GM19455 (cell line): ENCODE results near the gene OR2AP1.
"Not testable (repeated sequence)": the region's sequence is repeated elsewhere in the genome, so short reads cannot be mapped to it uniquely, and the experiment has no call there.

Experiments
- ATAC-seq: cut with Tn5 transposase; IDR thresholded peaks from one replicate; pipeline ENCODE4 v1.9.1; 2021; ENCODE audit not compliant: unreplicated experiment

The OR2AP1 gene

DNA sequence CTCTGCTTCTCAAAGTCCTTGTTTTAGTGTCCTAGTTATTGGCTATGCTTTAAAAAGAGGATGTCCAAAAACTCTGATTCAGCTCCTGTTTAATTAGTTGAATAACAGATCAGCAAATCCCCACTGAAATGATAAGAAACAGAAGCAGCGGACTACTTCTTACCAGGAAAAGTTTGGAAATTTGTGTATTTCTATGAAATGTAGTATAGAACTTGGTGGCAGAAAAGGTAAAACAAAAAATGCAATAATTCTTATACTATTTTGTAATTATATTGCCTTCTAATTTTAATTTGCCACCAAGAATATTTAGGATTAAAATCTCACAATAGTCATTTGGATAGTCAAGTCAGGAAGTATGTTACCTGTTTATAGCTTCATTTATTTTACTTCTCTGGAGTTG, at the start of gene OR2AP1:
TSS of gene OR2AP1 (plus strand) at position 301 of the 400 bp plus-strand sequence. CDS start 1,947 bp downstream, outside the sequence.
- no peak for ATAC-seq

DNA sequence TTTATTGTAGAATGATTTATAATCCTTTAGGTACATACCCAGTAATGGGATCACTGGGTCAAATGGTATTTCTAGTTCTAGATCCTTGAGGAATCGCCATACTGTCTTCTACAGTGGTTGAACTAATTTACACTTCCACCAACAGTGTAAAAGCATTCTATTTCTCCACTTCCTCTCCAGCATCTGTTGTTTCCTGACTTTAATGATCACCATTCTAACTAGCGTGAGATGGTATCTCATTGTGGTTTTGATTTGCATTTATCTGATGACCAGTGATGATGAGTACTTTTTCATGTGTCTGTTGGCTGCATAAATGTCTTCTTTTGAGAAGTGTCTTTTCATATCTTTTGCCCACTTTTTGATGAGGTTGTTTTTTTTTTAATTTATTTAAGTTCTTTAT, 24.0 kb upstream of the OR2AP1 start:
- not testable (repeated sequence) for ATAC-seq

DNA sequence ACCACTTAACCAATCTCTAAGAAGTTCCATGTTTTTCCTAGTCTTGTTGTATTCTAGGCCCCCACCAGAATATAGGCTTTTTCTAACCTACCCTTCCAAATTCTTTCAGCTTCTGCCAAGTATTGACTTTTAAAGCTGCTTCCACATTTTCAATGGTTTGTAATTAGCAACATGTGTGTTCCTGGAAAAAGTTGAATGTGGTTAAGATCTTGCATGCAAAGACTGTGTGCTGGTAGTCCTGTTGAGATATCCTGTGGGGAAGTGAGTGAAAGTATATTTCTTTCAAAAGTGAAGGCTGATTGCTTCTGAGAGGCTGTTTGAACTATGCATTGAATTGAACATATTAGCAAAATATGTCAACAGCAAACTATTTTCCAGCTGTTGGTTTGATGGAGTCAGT, 23.5 kb upstream of the OR2AP1 start:
- ATAC-seq = no peak

DNA sequence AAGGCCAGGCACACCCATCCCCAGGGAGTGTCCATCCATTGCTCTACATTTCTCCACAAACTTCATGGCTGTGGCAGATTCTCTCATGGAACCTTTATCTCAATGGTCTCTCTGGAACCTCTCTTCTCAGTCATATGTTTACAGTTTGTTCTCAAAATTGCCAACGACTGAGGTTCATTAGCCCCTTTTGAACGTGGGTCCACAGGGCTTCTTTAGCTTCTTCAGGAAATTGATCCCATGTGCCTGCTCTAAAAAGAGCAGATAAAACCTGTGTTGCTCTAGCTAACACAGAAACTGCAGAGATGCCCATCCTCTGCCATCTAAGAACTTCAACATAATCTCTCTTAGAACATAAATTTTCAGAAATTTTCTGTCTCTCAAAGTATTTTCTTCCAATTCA, 23.0 kb upstream of the OR2AP1 start, which contains the start of gene OR6C4:
TSS of gene OR6C4 (plus strand) at position 301 of the 400 bp plus-strand sequence. CDS start 1,625 bp downstream, outside the sequence.
- no peak for ATAC-seq

DNA sequence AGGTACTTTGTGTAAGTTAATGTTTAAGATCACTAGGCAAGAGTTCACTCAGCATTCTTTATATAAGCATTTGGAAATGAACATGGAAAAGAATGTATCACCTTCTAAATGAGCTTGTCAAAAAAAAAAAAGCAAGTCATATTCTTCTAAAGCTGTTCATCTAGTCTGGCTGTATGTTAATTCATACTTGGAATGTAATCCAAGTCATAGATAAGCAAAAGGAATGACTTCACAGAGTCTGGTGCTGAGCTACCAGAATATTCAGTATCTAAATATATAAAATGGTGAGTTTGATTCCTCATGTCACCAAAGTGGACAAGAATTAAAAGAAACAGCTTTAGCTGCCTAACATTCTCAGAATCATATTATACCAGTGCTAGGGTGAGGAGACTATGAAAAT, 18.0 kb upstream of the OR2AP1 start:
- no peak for ATAC-seq

DNA sequence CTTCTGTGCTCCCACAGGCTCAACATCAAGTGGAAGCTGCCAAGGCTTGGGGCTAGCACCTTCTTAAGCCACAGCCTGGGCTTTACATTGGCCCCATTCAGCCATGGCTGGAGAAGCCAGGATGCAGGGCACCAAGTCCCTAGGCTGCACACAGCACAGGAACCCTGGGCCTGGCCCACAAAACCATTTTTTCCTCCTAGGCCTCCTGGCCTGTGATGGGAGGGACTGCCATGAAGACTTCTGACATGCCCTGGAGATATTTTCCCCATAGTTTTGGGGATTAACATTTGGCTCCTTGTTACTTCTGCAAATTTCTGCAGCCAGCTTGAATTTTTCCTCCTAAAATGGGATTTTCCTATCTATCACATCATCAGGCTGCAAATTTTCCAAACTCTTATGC, 2.2 kb upstream of the OR2AP1 start:
- ATAC-seq = not testable (repeated sequence)

DNA sequence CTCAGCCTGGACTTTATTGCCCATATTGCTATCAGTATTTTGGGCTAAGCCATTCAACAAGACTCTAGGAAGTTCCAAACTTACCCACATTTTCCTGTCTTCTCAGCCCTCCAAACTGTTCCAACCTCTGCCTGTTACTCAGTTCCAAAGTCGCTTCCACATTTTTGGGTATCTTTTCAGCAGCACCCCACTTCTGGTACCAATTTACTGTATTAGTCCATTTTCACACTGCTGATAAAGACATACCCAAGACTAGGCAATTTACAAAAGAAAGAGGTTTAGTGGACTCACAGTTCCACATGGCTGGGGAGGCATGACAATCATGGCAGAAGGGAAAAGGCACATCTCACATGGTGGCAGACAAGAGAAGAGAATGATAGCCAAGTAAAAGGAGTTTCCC, 1.6 kb upstream of the OR2AP1 start:
- ATAC-seq = not testable (repeated sequence)

DNA sequence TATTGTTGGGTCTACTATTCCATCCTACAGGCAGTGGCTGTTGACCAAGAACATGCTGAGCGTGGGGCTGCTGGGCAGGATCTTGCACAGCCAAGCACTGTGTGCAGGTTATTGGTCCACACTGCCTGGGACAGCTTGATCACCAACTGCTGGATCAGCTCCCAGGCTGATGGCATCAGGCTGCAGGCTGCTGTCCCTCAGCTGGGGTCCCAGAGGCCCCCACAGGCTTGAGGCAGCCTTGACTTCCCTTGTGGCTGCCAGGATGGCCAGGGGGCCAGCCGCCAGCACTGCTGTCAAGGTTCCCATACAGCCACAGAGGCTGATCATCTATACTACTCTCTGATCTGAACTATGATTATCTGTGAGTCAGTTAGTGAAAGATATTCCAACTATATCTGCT, 9.8 kb downstream of the OR2AP1 start:
- no peak for ATAC-seq

DNA sequence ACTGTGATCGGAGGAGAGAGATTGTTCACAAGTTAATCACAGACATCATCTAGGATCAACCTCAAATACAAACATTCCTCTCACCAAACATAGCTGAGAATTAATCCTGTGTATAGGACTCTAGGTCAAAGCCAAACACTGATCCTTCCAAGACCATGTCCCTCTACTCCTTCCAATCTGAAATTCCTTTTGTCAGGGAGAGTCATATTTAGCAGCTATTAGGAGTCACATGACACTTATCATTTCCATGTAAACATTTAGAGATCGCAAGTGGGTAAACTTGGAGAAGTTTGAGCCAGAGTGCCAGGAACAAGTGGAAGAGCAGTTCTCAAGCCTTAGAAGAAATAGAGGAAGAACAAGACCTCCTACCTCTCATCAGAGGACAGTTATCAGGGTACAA, 13.5 kb downstream of the OR2AP1 start:
- no peak for ATAC-seq

DNA sequence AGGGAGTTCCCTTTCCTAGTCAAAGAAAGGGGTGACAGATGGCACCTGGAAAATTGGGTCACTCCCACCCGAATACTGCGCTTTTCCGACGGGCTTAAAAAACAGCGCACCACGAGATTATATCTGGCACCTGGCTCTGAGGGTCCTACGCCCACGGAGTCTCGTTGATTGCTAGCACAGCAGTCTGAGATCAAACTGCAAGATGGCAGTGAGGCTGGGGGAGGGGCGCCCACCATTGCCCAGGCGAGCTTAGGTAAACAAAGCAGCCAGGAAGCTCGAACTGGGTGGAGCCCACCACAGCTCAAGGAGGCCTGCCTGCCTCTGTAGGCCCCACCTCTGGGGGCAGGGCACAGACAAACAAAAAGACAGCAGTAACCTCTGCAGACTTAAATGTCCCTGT, 17.9 kb downstream of the OR2AP1 start:
- not testable (repeated sequence) for ATAC-seq

DNA sequence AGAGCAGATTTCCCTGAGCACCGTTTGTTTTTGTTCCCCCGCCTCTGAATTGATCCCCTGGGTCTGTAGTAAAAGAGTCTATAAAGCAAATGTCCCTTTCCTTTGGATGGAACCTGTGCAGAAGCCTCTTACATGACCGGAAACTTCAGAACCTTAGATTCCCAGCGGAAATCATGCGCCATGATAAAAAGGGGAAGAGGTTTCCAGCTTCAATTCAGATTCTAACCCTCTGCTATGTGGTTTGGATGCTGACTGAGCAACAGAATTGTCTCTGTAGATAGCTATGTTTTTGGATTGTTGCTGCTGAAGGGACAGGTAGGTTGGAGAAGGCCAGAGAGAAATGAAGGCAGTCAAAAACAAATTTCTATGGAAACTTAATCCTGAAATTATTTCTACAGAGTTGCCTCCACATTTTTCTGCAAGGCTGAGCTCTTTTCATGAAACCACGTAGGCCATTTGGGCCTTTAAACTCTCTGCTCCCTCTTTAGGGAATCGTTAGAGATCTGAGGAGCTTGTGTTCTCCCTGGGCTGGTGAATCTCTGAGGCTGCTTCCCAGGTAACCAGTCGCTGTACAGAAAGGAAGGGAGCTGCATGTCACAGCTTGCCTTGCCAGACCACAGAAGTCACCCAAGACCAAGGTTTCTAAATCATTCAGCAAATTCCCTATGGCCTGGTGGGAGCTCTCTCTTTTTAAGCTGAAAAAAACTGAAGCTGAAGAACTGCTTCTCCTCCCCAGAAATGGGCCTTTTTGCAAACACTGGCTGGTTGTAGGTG, 35.7 kb downstream of the OR2AP1 start:
- ATAC-seq = no peak

DNA sequence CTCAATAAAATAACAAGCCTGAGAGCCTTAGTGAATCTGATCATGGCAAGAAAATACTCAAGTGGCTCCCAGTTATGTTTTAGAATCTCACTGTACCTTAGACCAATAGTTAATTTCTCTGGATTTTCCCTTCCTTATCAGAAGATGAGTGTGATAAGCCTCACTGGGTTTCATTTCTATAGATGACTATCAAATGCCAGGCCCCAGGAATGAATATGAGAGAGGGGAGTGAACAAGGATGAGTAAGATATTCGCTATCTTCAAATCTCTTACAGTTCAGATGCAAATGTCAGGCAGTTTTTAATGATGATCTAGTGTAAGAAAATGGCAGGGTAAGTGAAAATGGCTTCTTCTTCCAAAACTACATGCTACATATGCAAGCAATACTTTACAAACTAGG, 38.3 kb downstream of the OR2AP1 start:
- no peak for ATAC-seq

DNA sequence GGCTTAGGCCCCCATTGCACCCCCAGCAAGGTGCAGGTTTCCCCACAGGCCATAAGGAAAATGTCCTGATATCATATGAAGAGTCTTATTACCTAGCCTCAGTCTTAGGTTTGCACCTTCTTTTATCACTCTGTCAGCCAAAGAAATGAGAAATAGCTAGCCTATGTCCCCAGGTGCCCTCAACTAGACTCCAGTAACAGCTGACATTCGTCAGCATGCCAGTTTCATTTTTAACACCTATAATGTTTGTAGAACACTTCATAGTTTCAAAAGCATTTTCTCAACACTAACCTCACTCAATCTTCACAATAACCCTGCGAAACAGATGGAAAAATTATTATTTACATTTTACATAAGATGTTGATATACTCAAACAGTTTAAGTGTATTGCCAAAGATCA, 40.4 kb downstream of the OR2AP1 start:
- no peak for ATAC-seq

DNA sequence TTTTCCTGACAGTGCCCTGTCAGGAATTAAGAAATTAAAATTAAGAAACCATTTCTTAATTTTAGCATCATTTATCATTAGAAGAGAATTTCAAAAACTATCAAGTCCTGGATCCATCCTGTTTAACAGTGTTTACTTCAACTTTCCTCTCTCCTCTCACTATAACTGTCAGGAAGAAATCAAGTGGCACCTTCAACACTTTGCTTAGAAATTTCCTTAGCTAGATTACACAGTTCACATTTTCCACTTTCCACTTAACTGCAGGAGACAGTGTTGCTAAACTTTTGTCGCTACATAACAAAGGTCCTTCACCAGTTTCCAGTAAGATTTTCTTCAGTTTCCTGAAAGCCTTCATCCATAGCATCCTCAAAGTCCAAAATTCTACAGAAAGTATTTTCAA, 42.5 kb downstream of the OR2AP1 start:
- ATAC-seq = no peak

DNA sequence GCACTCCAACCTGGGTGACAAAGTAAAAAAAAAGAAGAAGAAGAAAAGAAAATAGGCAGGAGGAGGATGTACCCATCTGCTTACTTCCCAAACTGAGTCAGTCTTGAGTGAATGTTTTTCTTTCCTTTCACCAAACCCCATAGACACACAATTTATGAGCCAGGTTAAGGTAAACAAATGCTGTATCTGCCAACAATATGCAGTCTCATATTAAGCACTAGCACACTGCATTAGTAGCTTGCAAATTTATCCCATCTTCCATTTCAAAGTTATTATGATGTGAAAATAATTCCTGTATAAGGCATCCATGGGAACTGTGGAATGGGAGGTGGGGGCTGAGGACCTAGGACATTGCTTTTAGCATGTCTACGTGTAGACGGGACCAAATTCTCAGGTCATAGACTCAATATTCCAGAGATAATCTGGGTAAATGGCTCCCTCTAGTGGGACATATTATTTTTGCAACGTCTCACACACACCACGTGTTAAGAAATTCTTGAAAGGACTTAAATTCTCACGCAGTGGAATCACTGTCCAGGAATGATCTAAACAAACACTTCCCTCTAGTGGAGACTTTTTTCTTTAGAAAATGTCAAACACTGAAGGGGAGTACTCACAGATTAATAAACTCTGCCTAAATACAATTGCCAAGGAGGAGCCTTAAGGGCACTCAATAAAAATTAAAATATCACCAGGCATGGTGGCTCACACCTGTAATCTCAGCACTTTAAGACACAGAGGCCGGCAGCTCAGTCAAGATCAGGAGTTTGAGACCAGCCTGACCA, 47.3 kb downstream of the OR2AP1 start:
- ATAC-seq = peak; percentile 84

DNA sequence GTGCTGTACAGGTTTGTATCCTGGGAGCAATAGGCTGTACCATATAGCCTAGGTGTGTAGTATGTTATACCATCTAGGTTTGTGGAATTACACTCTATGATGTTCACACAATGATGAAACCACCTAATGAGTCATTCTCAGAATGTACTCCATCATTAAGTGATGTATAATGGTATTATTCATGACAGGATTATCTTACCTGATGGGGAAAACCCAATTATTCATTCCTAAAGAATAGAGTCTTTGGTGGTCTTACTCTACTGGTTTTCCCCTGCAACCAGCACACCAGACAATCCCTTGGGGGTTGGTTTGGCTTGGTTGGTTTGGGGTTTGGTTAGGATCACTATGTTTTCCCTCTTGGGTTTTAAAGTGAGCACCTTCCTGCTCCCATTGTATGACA, 51.8 kb downstream of the OR2AP1 start:
- no peak for ATAC-seq
